ENCODE data around the gene CPHXL. TPM values are rescaled to one million over a fixed set of nuclear protein-coding genes. Genes with fewer than 3 reads are reported as not detected.

CPHXL gene
- total RNA-seq, 1 donor from 2014 or later = not detected

DNA sequence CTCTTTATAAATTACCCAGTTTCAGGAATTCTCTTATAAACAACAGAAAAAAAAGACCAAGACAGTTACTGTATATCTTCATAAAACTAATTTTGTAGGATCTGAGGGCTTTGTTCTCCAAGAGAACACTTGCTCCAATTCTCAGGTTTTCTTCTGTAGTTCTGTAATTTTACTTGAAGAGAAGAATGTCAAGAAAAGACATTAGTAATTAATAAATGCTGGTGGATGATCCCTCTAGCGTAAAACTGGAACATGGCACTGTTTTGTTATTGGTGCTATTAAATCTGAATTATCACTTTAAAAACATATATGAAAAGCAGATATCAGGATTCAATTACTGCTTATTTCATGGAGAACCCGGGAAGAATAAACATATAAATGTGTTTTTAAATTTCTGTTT is 36.5 kb upstream of the CPHXL start:
- Mint-ChIP-seq H3K36me3 (ENCODE audit: insufficient read depth) (no peaks in the 10 kb centered on the region), H3K27ac (no peak overlapping the region), H3K4me3 (ENCODE audit: low read depth) (no peak overlapping the region), H3K4me1 (ENCODE audit: low read depth) (peaks cover 5% of the 10 kb centered on the region), H3K9me3 (ENCODE audit: low read depth) (no peaks in the 10 kb centered on the region), H3K27me3 (no peaks in the 10 kb centered on the region)
- TF ChIP-seq CTCF (IDR thresholded peaks at IDR 0.05; ENCODE audit: unreplicated experiment) = no peak
- DNase-seq (ENCODE audit: low spot score, unreplicated experiment) = no peak

GRCh38 chr16:75761108-75761507 is 34.8 kb upstream of the CPHXL start:
- H3K36me3 Mint-ChIP-seq (ENCODE audit: insufficient read depth) = no peaks in the 10 kb centered on the region
- H3K27me3 Mint-ChIP-seq = no peaks in the 10 kb centered on the region
- H3K4me3 Mint-ChIP-seq (ENCODE audit: low read depth) = no peak overlapping the region
- no peak for DNase-seq (ENCODE audit: low spot score, unreplicated experiment)
- no peak for TF ChIP-seq CTCF (IDR thresholded peaks at IDR 0.05; ENCODE audit: unreplicated experiment)
- no peaks in the 10 kb centered on the region for H3K9me3 Mint-ChIP-seq (ENCODE audit: low read depth)
- H3K27ac Mint-ChIP-seq = no peak overlapping the region
- H3K4me1 Mint-ChIP-seq (ENCODE audit: low read depth) = peaks cover 5% of the 10 kb centered on the region

GRCh38 chr16:75760018-75760519 is 33.8 kb upstream of the CPHXL start:
- H3K4me3 Mint-ChIP-seq (ENCODE audit: low read depth) = no peak overlapping the region
- DNase-seq (ENCODE audit: low spot score, unreplicated experiment) = no peak

DNA sequence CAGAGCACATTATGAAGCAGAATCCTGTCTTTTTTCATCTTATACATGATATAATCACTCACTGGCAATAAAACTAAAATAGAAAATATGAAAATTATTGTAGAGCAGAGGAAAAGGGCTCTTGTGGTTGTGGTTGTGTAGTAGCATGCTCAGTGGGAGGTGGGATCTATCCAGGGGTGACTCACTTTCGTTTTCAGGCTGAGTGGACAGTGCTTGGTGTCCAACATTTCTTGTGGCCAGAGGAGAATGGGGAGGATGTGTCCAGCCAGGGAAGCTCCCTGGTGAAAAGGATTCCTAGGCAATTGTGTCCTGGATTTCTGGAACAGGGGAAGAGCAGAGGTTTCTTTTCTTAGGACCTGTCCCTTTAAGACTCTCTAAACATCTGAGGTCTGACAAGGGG is 31.9 kb upstream of the CPHXL start:
- H3K9me3 Mint-ChIP-seq (ENCODE audit: low read depth) = no peaks in the 10 kb centered on the region
- H3K27ac Mint-ChIP-seq = no peak overlapping the region
- H3K27me3 Mint-ChIP-seq = peaks cover 3% of the 10 kb centered on the region
- H3K4me1 Mint-ChIP-seq (ENCODE audit: low read depth) = peaks cover 9% of the 10 kb centered on the region
- H3K36me3 Mint-ChIP-seq (ENCODE audit: insufficient read depth) = no peaks in the 10 kb centered on the region
- H3K4me3 Mint-ChIP-seq (ENCODE audit: low read depth) = no peak overlapping the region
- no peak for TF ChIP-seq CTCF (IDR thresholded peaks at IDR 0.05; ENCODE audit: unreplicated experiment)
- DNase-seq (ENCODE audit: low spot score, unreplicated experiment) = no peak

More at GRCh38 chr16:75760018-75760519, 33.8 kb upstream of the CPHXL start:
- Mint-ChIP-seq H3K27me3 (peaks cover 1% of the 10 kb centered on the region), H3K4me1 (ENCODE audit: low read depth) (peaks cover 5% of the 10 kb centered on the region), H3K9me3 (ENCODE audit: low read depth) (no peaks in the 10 kb centered on the region), H3K27ac (no peak overlapping the region), H3K36me3 (ENCODE audit: insufficient read depth) (no peaks in the 10 kb centered on the region)
- TF ChIP-seq CTCF (IDR thresholded peaks at IDR 0.05; ENCODE audit: unreplicated experiment) = no peak

- H3K36me3 Mint-ChIP-seq (ENCODE audit: insufficient read depth) = peaks cover 1% of the 10 kb centered on the region
- H3K4me1 Mint-ChIP-seq (ENCODE audit: low read depth) = peaks cover 24% of the 10 kb centered on the region
- peaks cover 3% of the 10 kb centered on the region for H3K27me3 Mint-ChIP-seq
- peaks cover 4% of the 10 kb centered on the region for H3K9me3 Mint-ChIP-seq (ENCODE audit: low read depth)
- DNase-seq (ENCODE audit: low spot score, unreplicated experiment) = no peak
- no peak for TF ChIP-seq CTCF (IDR thresholded peaks at IDR 0.05; ENCODE audit: unreplicated experiment)
- no peak overlapping the region for H3K4me3 Mint-ChIP-seq (ENCODE audit: low read depth)
- peak overlapping the region; percentile 2 for H3K27ac Mint-ChIP-seq
Observed at GRCh38 chr16:75754141-75754540, 27.9 kb upstream of the CPHXL start.
